Skin epidermis (tissue), 12 donors: ENCODE measurements around the gene KHDRBS2.

Experiments
- H3K27ac ChIP-seq, 21 experiments: fragments of 200-600 bp; sonication (generic) in 11 of 21; one replicate each; pipeline ENCODE4 v1.5.0; 2020; ENCODE audit warnings: mild to moderate bottlenecking in 3 of 21, inconsistent platforms in 2 of 21, moderate library complexity in 2 of 21
- H3K4me3 ChIP-seq, 7 experiments: fragments of 200-600 bp; sonication (generic) in 2 of 7; one replicate each; pipeline ENCODE4 v1.5.0; 2020; ENCODE audit warnings: inconsistent platforms in 2 of 7, mild to moderate bottlenecking in 2 of 7, moderate library complexity in 1 of 7

KHDRBS2 gene

DNA sequence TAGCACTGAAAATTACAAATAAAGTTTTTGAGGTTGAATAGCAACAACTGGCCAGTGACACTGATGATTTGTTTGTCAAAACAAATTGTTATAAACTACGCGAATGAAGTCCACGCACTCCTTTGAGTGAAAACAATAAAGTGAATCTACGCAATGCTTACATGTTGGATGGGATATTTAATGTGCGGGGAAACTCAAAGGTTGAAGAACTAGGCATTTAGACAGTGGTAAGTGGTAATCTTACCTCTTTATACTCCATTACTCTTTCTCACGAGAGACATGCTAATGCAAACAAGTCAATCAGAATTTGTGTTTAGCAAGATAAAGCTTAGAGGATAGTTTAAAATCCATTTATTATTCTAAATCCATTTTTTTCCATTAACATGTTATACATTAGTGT lies 606.4 kb downstream of the KHDRBS2 start:
- H3K4me3 ChIP-seq, result no peak overlapping the region

DNA sequence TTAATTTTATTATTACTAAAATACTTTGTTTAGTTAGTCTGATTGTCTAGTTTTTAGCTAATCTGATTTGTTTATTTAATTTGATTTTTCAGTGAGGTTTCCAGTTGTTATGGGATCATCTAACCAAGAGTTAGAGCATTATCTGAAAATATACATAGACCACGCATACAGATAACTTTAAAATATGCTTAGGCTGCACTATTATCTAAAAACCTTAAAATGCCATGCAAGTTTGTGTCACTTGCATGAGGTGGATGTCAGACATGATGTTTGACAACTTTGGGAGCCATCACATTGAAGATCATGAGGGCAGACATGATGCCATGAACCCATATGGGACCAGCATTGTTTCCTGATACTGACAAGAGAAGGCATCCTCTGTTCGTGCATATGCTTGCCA lies 610.3 kb downstream of the KHDRBS2 start:
- Histone ChIP-seq H3K27ac (no peak overlapping the region), H3K4me3 (no peak overlapping the region)

More for the DNA sequence above, 606.4 kb downstream of the KHDRBS2 start:
- no peak overlapping the region for H3K27ac ChIP-seq

DNA sequence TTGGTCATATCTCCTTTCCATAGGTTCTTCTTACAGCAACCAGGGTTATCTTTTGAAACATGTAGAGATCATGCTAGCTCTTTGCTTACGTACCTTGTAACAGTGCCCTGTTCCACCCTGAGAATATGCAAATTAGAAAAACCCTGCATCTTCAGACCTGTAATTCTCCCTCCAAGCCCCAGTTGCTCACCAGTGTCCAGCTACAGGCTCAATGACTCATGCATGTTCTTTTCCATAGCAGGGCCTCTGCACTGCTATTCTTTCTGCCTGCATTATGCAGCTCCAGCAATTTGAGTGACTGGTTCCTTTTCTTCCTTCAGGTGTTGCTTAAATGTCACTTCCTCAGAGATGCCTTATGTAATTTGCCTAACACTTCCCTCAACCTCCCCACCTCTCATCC lies 636.2 kb downstream of the KHDRBS2 start:
- Histone ChIP-seq H3K27ac (no peak overlapping the region), H3K4me3 (no peak overlapping the region)

DNA sequence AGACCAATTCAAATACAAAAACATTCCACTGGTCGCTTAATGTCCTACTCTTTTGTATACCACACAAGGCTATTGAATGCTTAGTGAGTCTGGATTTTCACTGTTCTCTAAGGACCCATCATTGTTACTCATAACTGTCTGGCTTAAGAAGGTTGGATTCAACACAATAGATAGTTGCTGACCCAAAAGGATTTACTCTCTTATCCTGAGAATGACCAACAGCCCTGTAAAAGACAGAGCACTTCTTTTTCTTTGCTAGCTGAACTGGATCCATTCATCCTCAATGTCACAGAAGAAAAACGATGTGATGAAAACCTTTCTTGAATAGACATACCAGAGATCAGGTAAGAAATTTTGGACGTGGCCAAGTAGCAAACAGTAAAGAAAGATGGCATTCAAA lies 645.6 kb downstream of the KHDRBS2 start:
- Histone ChIP-seq H3K4me3 (no peak overlapping the region), H3K27ac (no peak overlapping the region)
